HUES6 (cell line): ENCODE results near the gene BTRC.

Experiments
- H3K27ac ChIP-seq: 2 replicates; pipeline ENCODE4 v1.7.0; 2013; ENCODE audit warnings: low read depth, mild to moderate bottlenecking, low read length, inconsistent platforms
- H3K27me3 ChIP-seq: 2 replicates; pipeline ENCODE4 v1.6.1; 2013; ENCODE audit warnings: low read length; ENCODE audit not compliant: control insufficient read depth, insufficient read depth
- H3K36me3 ChIP-seq: 2 replicates; pipeline ENCODE4 v1.6.1; 2013; ENCODE audit warnings: low read length; ENCODE audit not compliant: control insufficient read depth, insufficient read depth
- H3K4me1 ChIP-seq: 2 replicates; pipeline ENCODE4 v1.6.1; 2013; ENCODE audit warnings: low read length; ENCODE audit not compliant: control insufficient read depth, insufficient read depth
- H3K4me3 ChIP-seq: 2 replicates; pipeline ENCODE4 v1.5.1; 2013; ENCODE audit warnings: low read depth, low read length
- H3K9ac ChIP-seq: one replicate; pipeline ENCODE4 v1.6.1; 2013; ENCODE audit warnings: mild to moderate bottlenecking, low read length
- H3K9me3 ChIP-seq: 2 replicates; pipeline ENCODE4 v1.6.1; 2013; ENCODE audit warnings: low read depth, low read length; ENCODE audit not compliant: control insufficient read depth, insufficient read depth

BTRC gene

GRCh38 chr10:101464082-101464481, 110.1 kb downstream of the BTRC start:
- H3K27ac ChIP-seq = no peak overlapping the region

DNA sequence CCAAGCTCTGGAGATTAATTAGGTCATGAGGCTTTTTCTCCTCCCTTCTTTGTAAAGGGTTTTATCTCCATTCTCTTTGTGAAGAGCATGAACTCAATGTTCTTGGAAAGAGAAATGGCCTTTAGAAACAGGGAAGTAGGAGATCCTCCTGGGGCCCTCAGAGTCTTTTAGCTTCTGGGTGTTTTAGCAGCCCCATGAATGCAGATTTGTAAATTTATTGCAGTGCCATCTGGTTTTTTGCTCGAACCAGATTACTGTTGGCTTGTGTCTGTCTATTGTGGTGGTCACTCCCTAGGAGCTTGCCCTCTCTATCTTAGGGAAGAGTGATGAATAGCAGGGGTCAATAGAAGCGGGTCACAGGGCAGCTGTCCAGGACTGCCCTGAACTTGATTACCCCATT, 110.6 kb downstream of the BTRC start:
- H3K36me3 ChIP-seq = no peaks in the 10 kb centered on the region
- H3K4me3 ChIP-seq = no peak overlapping the region
- no peaks in the 10 kb centered on the region for H3K9me3 ChIP-seq
- peaks cover 12% of the 10 kb centered on the region for H3K4me1 ChIP-seq
- H3K27ac ChIP-seq = no peak overlapping the region
- no peaks in the 10 kb centered on the region for H3K27me3 ChIP-seq
- H3K9ac ChIP-seq = no peak overlapping the region

More at GRCh38 chr10:101464082-101464481, 110.1 kb downstream of the BTRC start:
- Histone ChIP-seq H3K4me3 (no peak overlapping the region), H3K9me3 (no peaks in the 10 kb centered on the region), H3K36me3 (no peaks in the 10 kb centered on the region), H3K27me3 (no peaks in the 10 kb centered on the region), H3K4me1 (peaks cover 12% of the 10 kb centered on the region), H3K9ac (no peak overlapping the region)

- H3K9ac ChIP-seq = no peak overlapping the region
- no peak overlapping the region for H3K27ac ChIP-seq
- no peak overlapping the region for H3K4me3 ChIP-seq
- H3K36me3 ChIP-seq = no peaks in the 10 kb centered on the region
- peaks cover 12% of the 10 kb centered on the region for H3K4me1 ChIP-seq
- no peaks in the 10 kb centered on the region for H3K9me3 ChIP-seq
- no peaks in the 10 kb centered on the region for H3K27me3 ChIP-seq
These were observed 112.3 kb downstream of the BTRC start for GRCh38 chr10:101466016-101466912.

GRCh38 chr10:101467286-101467770, 113.4 kb downstream of the BTRC start:
- no peaks in the 10 kb centered on the region for H3K27me3 ChIP-seq
- H3K9ac ChIP-seq = no peak overlapping the region
- H3K4me1 ChIP-seq = peaks cover 12% of the 10 kb centered on the region
- H3K9me3 ChIP-seq = no peaks in the 10 kb centered on the region
- H3K4me3 ChIP-seq = no peak overlapping the region
- H3K36me3 ChIP-seq = no peaks in the 10 kb centered on the region
- no peak overlapping the region for H3K27ac ChIP-seq

GRCh38 chr10:101468159-101468558, 114.2 kb downstream of the BTRC start:
- Histone ChIP-seq H3K4me3 (no peak overlapping the region), H3K27ac (no peak overlapping the region), H3K9ac (no peak overlapping the region)

DNA sequence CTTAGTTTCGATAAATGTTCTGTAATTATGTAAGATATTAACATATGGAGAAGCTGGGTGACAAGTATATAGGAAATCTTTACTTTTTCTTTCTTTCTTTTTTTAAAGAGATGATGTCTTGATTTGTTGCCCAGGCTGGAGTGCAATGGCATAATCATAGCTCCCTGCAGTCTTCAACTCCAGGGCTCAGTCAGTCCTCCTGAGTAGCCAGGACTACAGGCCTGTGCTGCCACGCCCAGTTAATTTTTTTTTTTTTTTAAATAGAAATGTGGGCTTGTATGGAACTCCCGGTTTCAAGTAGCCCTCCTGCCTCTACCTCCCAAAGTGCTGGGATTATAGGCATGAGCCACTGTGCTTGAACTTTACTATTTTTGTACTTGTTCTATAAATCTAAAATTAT, 122.4 kb downstream of the BTRC start:
- Histone ChIP-seq H3K4me1 (no peaks in the 10 kb centered on the region), H3K27ac (no peak overlapping the region), H3K9me3 (no peaks in the 10 kb centered on the region), H3K4me3 (no peak overlapping the region), H3K27me3 (no peaks in the 10 kb centered on the region), H3K9ac (no peak overlapping the region), H3K36me3 (no peaks in the 10 kb centered on the region)

More at GRCh38 chr10:101468159-101468558, 114.2 kb downstream of the BTRC start:
- Histone ChIP-seq H3K4me1 (peaks cover 12% of the 10 kb centered on the region), H3K9me3 (no peaks in the 10 kb centered on the region), H3K27me3 (no peaks in the 10 kb centered on the region), H3K36me3 (no peaks in the 10 kb centered on the region)

- no peaks in the 10 kb centered on the region for H3K36me3 ChIP-seq
- H3K4me3 ChIP-seq = no peak overlapping the region
- H3K27me3 ChIP-seq = no peaks in the 10 kb centered on the region
- no peak overlapping the region for H3K27ac ChIP-seq
- no peak overlapping the region for H3K9ac ChIP-seq
- H3K9me3 ChIP-seq = no peaks in the 10 kb centered on the region
- no peaks in the 10 kb centered on the region for H3K4me1 ChIP-seq
These were observed 125.0 kb downstream of the BTRC start for GRCh38 chr10:101478956-101479355.

- Histone ChIP-seq H3K27me3 (no peaks in the 10 kb centered on the region), H3K4me3 (no peak overlapping the region), H3K9me3 (no peaks in the 10 kb centered on the region), H3K9ac (no peak overlapping the region), H3K36me3 (no peaks in the 10 kb centered on the region), H3K27ac (no peak overlapping the region), H3K4me1 (peaks cover 7% of the 10 kb centered on the region; the same call in 1 of the 2 replicates)
These were observed 127.3 kb downstream of the BTRC start for GRCh38 chr10:101481256-101481655.

GRCh38 chr10:101482568-101482967, 128.6 kb downstream of the BTRC start:
- Histone ChIP-seq H3K36me3 (no peaks in the 10 kb centered on the region), H3K9me3 (no peaks in the 10 kb centered on the region), H3K4me1 (peaks cover 12% of the 10 kb centered on the region), H3K9ac (no peak overlapping the region), H3K4me3 (no peak overlapping the region), H3K27me3 (no peaks in the 10 kb centered on the region), H3K27ac (no peak overlapping the region)

GRCh38 chr10:101484175-101484745, 130.3 kb downstream of the BTRC start:
- Histone ChIP-seq H3K27me3 (no peaks in the 10 kb centered on the region), H3K27ac (no peak overlapping the region), H3K9me3 (no peaks in the 10 kb centered on the region), H3K4me3 (no peak overlapping the region), H3K4me1 (peaks cover 16% of the 10 kb centered on the region), H3K36me3 (no peaks in the 10 kb centered on the region), H3K9ac (no peak overlapping the region)

DNA sequence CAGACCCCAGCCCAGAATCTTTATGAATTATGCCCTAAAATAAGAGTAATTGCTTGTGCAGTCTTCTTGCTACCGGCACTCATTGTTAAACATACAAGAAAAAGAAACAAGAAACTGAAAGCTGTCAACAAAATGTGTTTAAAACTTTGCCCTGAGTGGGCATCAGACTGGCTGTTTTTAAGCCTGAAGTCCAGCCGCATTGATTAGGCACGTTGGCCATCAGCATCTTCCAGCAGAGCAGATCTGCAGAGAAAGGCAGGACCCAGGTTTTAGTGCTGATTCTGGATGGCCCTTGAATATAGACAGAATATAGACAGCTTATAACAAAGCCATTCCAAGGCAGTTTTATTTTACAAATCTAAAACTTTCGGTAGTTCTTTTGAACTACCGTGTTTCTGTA, 131.2 kb downstream of the BTRC start:
- Histone ChIP-seq H3K36me3 (no peaks in the 10 kb centered on the region), H3K27ac (no peak overlapping the region), H3K9ac (no peak overlapping the region), H3K27me3 (no peaks in the 10 kb centered on the region), H3K9me3 (no peaks in the 10 kb centered on the region), H3K4me1 (peaks cover 25% of the 10 kb centered on the region), H3K4me3 (no peak overlapping the region)
